MM.1S (cell line): ENCODE results near the gene DRICH1.
"Not testable (repeated sequence)": the region's sequence is repeated elsewhere in the genome, so short reads cannot be mapped to it uniquely, and the experiment has no call there.

Source experiments
- DNase-seq: peaks from one replicate; pipeline ENCODE4 v3.0.0-alpha.2; 2015
- H2AFZ ChIP-seq: fragments of 300-600 bp; sonication (generic); 2 replicates; pipeline ENCODE4 v1.6.0; 2016; ENCODE audit warnings: antibody characterized with exemption, low read length
- H3F3A ChIP-seq: fragments of 300-600 bp; sonication (generic); 2 replicates; pipeline ENCODE4 v1.6.1; 2016; ENCODE audit warnings: mild to moderate bottlenecking, antibody characterized with exemption, low read length, moderate library complexity, mixed read lengths; ENCODE audit not compliant: insufficient read depth
- H3K27ac ChIP-seq: fragments of 300-600 bp; sonication (generic); 2 replicates; pipeline ENCODE4 v1.5.1; 2016; ENCODE audit warnings: mild to moderate bottlenecking, low read length
- H3K27me3 ChIP-seq: fragments of 300-600 bp; sonication (generic); replicated peaks from 2 replicates; pipeline ENCODE4 v1.6.0; 2016; ENCODE audit warnings: low read length; ENCODE audit not compliant: insufficient read depth
- H3K36me3 ChIP-seq: fragments of 300-600 bp; sonication (generic); replicated peaks from 2 replicates; pipeline ENCODE4 v1.6.1; 2016; ENCODE audit warnings: mild to moderate bottlenecking, low read length, mixed read lengths; ENCODE audit not compliant: insufficient read depth
- H3K4me1 ChIP-seq: fragments of 300-600 bp; sonication (generic); 2 replicates; pipeline ENCODE4 v1.6.1; 2016; ENCODE audit warnings: low read length, mixed read lengths
- H3K4me2 ChIP-seq: fragments of 300-600 bp; sonication (generic); 2 replicates; pipeline ENCODE4 v1.6.0; 2016; ENCODE audit warnings: low read depth, low read length
- H3K4me3 ChIP-seq: fragments of 300-600 bp; sonication (generic); 2 replicates; pipeline ENCODE4 v1.5.1; 2016; ENCODE audit warnings: low read length, mixed read lengths
- H3K79me2 ChIP-seq: fragments of 300-600 bp; sonication (generic); 2 replicates; pipeline ENCODE4 v1.6.1; 2016; ENCODE audit warnings: mixed run types, low read length, mixed read lengths
- H3K9ac ChIP-seq: fragments of 300-600 bp; sonication (generic); 2 replicates; pipeline ENCODE4 v1.6.1; 2016; ENCODE audit warnings: low read length, mixed read lengths
- H3K9me2 ChIP-seq: fragments of 300-600 bp; sonication (generic); replicated peaks from 2 replicates; pipeline ENCODE4 v1.6.1; 2016; ENCODE audit warnings: mild to moderate bottlenecking, low read length, mixed read lengths; ENCODE audit not compliant: insufficient read depth
- H3K9me3 ChIP-seq: fragments of 300-600 bp; sonication (generic); replicated peaks from 2 replicates; pipeline ENCODE4 v1.6.1; 2016; ENCODE audit warnings: mild to moderate bottlenecking, low read length, mixed read lengths; ENCODE audit not compliant: insufficient read depth
- H4K20me1 ChIP-seq: fragments of 300-600 bp; sonication (generic); 2 replicates; pipeline ENCODE4 v1.6.1; 2016; ENCODE audit warnings: mild to moderate bottlenecking, low read length, moderate library complexity, mixed read lengths; ENCODE audit not compliant: insufficient read depth
- CTCF ChIP-seq: fragments of 300-600 bp; sonication (generic); IDR thresholded peaks from 2 replicates; pipeline ENCODE4 v1.5.1; 2016; ENCODE audit warnings: antibody characterized with exemption, low read length, mixed read lengths
- EZH2 ChIP-seq: fragments of 300-600 bp; sonication (generic); optimal IDR thresholded peaks from 2 replicates; pipeline ENCODE3; 2017; ENCODE audit warnings: low read depth, mild to moderate bottlenecking, antibody characterized with exemption, low read length, mixed read lengths
- EZH2phosphoT487 ChIP-seq: fragments of 300-600 bp; sonication (generic); IDR thresholded peaks from 2 replicates; pipeline ENCODE4 v1.6.1; 2018; ENCODE audit warnings: antibody characterized with exemption, low read length

DRICH1 gene

DNA sequence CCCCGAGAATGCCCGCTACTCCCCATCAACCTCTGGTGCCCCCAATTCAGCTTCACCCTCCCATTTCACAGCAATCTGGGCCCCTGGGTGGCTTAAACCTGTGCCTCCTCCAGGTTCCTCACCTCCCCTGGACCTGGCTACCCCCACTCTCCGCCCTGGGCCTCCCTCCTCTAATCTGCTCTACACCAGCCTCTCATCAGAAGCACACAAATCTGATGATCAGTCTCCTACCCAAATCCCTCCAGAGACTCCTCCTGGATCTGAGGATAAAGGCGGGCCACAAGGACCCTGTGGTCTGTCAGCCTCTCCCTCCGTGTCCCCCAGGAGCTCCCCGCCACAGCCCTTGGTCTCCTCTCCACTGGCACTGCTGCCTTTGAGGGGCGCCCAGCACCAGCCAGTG lies 28.9 kb downstream of the DRICH1 start:
- no peak overlapping the region for H3K27ac ChIP-seq
- no peak overlapping the region for H2AFZ ChIP-seq
- no peak overlapping the region for H3K4me3 ChIP-seq
- H4K20me1 ChIP-seq: no peaks in the 10 kb centered on the region
- no peaks in the 10 kb centered on the region for H3F3A ChIP-seq
- H3K4me2 ChIP-seq: no peak overlapping the region
- no peak overlapping the region for H3K9ac ChIP-seq
- H3K79me2 ChIP-seq: no peaks in the 10 kb centered on the region
- DNase-seq: no peak
- no peaks in the 10 kb centered on the region for H3K27me3 ChIP-seq
- TF ChIP-seq EZH2phosphoT487 (no peak), EZH2 (no peak), CTCF (no peak)
- H3K9me3 ChIP-seq: no peaks in the 10 kb centered on the region
- H3K4me1 ChIP-seq: no peaks in the 10 kb centered on the region
- no peaks in the 10 kb centered on the region for H3K36me3 ChIP-seq
- no peaks in the 10 kb centered on the region for H3K9me2 ChIP-seq

DNA sequence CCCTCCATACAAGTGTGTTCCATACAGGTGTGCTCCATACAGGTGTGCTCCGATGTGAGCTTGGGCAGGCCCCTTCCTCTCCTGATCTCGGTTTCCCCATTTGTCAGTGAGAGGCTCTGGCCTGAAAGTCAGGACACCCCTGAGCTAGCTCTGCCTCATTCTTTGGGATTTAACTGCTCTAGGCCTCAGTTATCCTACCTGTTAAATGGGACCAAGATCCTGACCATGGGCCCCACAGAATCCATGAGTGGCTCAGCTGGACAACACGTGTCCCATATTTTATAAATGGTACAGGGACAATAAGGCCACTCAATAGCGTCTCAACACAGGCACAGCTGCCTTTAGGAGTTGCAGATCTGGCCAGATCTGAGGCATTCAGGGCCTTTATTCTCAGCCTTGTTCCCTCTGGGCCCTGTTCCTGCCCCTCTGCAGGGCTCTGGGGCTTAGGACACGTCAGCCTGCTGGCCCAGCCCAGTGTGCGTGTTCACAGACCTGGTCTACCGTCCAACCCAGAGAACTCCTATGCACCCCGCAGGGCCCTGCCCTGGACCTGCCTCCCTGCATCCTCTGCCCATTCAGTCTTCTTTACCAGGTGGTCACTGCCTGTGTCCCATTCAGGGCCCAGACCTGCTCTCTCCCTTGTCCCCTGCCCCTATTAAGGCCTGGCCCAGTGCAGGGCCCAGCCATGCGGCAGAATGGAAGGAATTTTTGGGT lies 33.2 kb downstream of the DRICH1 start:
- H4K20me1 ChIP-seq: no peaks in the 10 kb centered on the region
- no peak overlapping the region for H2AFZ ChIP-seq
- no peaks in the 10 kb centered on the region for H3K4me1 ChIP-seq
- no peak overlapping the region for H3K4me3 ChIP-seq
- H3K9me2 ChIP-seq: no peaks in the 10 kb centered on the region
- H3K27me3 ChIP-seq: no peaks in the 10 kb centered on the region
- H3K36me3 ChIP-seq: no peaks in the 10 kb centered on the region
- no peaks in the 10 kb centered on the region for H3K79me2 ChIP-seq
- H3K9ac ChIP-seq: no peak overlapping the region
- H3F3A ChIP-seq: no peaks in the 10 kb centered on the region
- no peak overlapping the region for H3K4me2 ChIP-seq
- DNase-seq: no peak
- no peak for TF ChIP-seq EZH2phosphoT487
- TF ChIP-seq CTCF: no peak
- no peak for TF ChIP-seq EZH2
- H3K27ac ChIP-seq: no peak overlapping the region
- H3K9me3 ChIP-seq: no peaks in the 10 kb centered on the region

DNA sequence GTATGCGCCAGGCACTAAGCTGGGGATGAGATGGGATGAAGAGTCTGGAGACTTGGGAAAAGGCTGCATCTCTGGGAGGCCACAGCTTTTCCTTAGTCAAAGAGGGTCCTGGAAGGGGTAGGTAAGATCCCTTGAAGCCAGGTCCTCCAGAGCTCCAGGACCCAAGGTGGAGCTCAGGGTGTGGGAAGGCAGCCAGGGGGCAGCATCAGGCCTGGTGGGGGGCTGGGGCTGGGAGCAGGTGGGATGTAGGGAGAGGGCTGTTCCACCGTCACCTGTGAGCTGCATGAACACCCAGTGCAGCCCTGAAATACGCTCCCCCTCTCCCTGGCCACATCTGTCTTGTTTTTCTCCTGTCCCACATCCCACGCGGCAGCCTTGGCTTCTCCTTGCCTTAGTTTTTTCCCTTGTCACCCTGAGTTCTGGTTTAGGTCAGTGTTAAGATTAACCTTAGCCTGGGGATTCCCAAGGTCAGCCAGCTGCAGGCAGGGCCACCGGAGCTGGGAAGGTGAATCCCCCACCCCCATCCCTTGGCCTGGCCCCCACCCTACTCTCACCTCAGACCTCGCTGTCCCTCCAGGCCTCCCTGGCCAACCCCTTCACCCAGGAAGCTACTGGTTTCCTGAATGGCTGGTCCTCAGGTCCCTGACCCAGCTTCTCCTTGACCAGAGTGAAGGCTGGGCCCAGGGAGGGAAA lies 34.4 kb downstream of the DRICH1 start:
- not testable (repeated sequence) for H3K4me3 ChIP-seq, H3K4me1 ChIP-seq, H3K27me3 ChIP-seq, H3K9ac ChIP-seq, DNase-seq, H3K4me2 ChIP-seq, H3F3A ChIP-seq, H3K79me2 ChIP-seq, H3K27ac ChIP-seq, H2AFZ ChIP-seq, H3K9me2 ChIP-seq, H3K9me3 ChIP-seq, H3K36me3 ChIP-seq, H4K20me1 ChIP-seq

DNA sequence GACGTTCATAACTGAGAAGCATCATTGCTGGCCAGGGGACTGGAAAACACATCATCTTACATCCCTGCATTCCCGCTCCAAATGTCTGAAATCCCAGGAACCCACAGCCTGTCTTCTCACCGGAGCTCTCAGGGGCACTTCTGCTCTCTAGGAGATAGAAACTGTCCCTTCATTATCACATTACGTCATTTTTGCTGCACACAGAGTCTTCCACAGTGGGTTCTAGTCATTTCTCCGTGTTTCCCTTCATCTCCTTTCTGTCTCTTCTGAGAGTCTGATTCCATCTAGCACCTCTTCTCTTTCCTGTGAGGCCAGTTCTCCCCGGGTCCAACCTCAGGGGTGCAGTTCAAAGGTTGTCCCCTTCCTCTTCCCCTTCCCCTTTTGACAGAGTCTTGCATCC lies 36.2 kb downstream of the DRICH1 start:
- H3K9me2 ChIP-seq, H3K4me1 ChIP-seq, DNase-seq, H3K27ac ChIP-seq, H3K79me2 ChIP-seq, H3K9ac ChIP-seq, H4K20me1 ChIP-seq, H3K27me3 ChIP-seq, H3F3A ChIP-seq, H3K4me3 ChIP-seq, H3K9me3 ChIP-seq, H3K36me3 ChIP-seq, H3K4me2 ChIP-seq, H2AFZ ChIP-seq: not testable (repeated sequence)
